AG04450 (cell line): ENCODE measurements around the gene TMEM174. TPM values are rescaled to one million over a fixed set of nuclear protein-coding genes. Genes with fewer than 3 reads are reported as not detected.

Experiments
- CTCF ChIA-PET: fragments of 300-600, 350-600 bp; formaldehyde crosslinking; extraction: SDS; loops from one replicate; lab custom pipeline; 2022; ENCODE audit warnings: antibody characterized with exemption, inconsistent platforms; lab: Charles Lee
- POLR2A ChIA-PET: fragments of 350-600 bp; formaldehyde crosslinking; extraction: SDS; loops from one replicate; lab custom pipeline; 2021; ENCODE audit warnings: antibody characterized with exemption, inconsistent platforms; lab: Yijun Ruan, JAX
- DNase-seq: peaks from one replicate; pipeline ENCODE4 v3.0.0-alpha.2; 2011; ENCODE audit warnings: low read depth, low spot score
- H3K27ac ChIP-seq: one replicate; pipeline ENCODE4 v1.5.1; 2012; ENCODE audit warnings: low read depth, low read length, control low read depth
- H3K27me3 ChIP-seq: one replicate; pipeline ENCODE4 v1.6.0; 2012; ENCODE audit warnings: low read length; ENCODE audit not compliant: control insufficient read depth, insufficient read depth
- H3K4me3 ChIP-seq: 2 replicates; pipeline ENCODE4 v1.5.1; 2011; ENCODE audit warnings: mild to moderate bottlenecking, low read depth, low read length, control low read depth
- H3K9me3 ChIP-seq: 2 replicates; pipeline ENCODE4 v1.5.1; 2012; ENCODE audit warnings: low read length; ENCODE audit not compliant: control insufficient read depth, insufficient read depth
- CTCF ChIP-seq: IDR thresholded peaks from 2 replicates; pipeline ENCODE4 v1.5.1; 2011; ENCODE audit warnings: low read depth, low read length, control low read depth, inconsistent platforms
- polyA plus RNA-seq: library from polyadenylated mRNA; depleted of rRNA; stranded (reverse); fragments of >200 nt; gene quantifications from 2 replicates; pipeline ENCODE4 v1.2.3, GENCODE V29; 2011

TMEM174 gene
- polyA plus RNA-seq, 1 experiment = not detected

GRCh38 chr5:73130811-73131210, 42.2 kb upstream of the TMEM174 start:
- no peak for TF ChIP-seq CTCF
- ChIA-PET POLR2A (no interaction called here), CTCF (interaction anchor here (1.0 kb wide), 1 partner anchor 85 kb away, joined by 3 read pairs; no protein-coding TSS in a partner anchor)

GRCh38 chr5:73131711-73132425, 41.1 kb upstream of the TMEM174 start:
- no peak for TF ChIP-seq CTCF
- no peak overlapping the region for H3K27ac ChIP-seq
- CTCF ChIA-PET = interaction anchor here (0.9 kb wide), 1 partner anchor 84 kb away, joined by 3 read pairs; no protein-coding TSS in a partner anchor
- H3K4me3 ChIP-seq = no peak overlapping the region
- H3K9me3 ChIP-seq = no peaks in the 10 kb centered on the region
- H3K27me3 ChIP-seq = no peaks in the 10 kb centered on the region
- DNase-seq = no peak
- POLR2A ChIA-PET = no interaction called here

More at GRCh38 chr5:73130811-73131210, 42.2 kb upstream of the TMEM174 start:
- Histone ChIP-seq H3K27ac (no peak overlapping the region), H3K9me3 (no peaks in the 10 kb centered on the region), H3K27me3 (peaks cover 3% of the 10 kb centered on the region), H3K4me3 (no peak overlapping the region)
- DNase-seq = no peak

GRCh38 chr5:73132759-73133158, 40.2 kb upstream of the TMEM174 start:
- POLR2A ChIA-PET = no interaction called here
- H3K27ac ChIP-seq = no peak overlapping the region
- DNase-seq = no peak
- CTCF ChIA-PET = interaction anchor here (1.8 kb wide), 1 partner anchor 83 kb away, joined by 7 read pairs; no protein-coding TSS in a partner anchor
- no peaks in the 10 kb centered on the region for H3K9me3 ChIP-seq
- no peaks in the 10 kb centered on the region for H3K27me3 ChIP-seq
- TF ChIP-seq CTCF = no peak
- no peak overlapping the region for H3K4me3 ChIP-seq

GRCh38 chr5:73135021-73135420, 38.0 kb upstream of the TMEM174 start:
- H3K4me3 ChIP-seq = no peak overlapping the region
- POLR2A ChIA-PET = no interaction called here
- DNase-seq = no peak
- CTCF ChIA-PET = interaction anchor here (1.1 to 1.4 kb wide), 3 partner anchors 17 to 66 kb away, joined by 3 to 4 read pairs (median 3); no protein-coding TSS in a partner anchor
- no peak overlapping the region for H3K27ac ChIP-seq
- TF ChIP-seq CTCF = no peak
- H3K27me3 ChIP-seq = no peaks in the 10 kb centered on the region
- H3K9me3 ChIP-seq = no peaks in the 10 kb centered on the region

- no peaks in the 10 kb centered on the region for H3K27me3 ChIP-seq
- H3K4me3 ChIP-seq = no peak overlapping the region
- peak; percentile 66 for TF ChIP-seq CTCF
- H3K27ac ChIP-seq = no peak overlapping the region
- DNase-seq = peak; percentile 18
- ChIA-PET CTCF (interaction anchor here (0.9 to 1.8 kb wide), 4 partner anchors 16 to 80 kb away, joined by 3 to 4 read pairs (median 4); no protein-coding TSS in a partner anchor), POLR2A (no interaction called here)
- no peaks in the 10 kb centered on the region for H3K9me3 ChIP-seq
Observed at GRCh38 chr5:73135429-73136054, 37.5 kb upstream of the TMEM174 start.
